Mesenchymal stem cell (in vitro differentiated cells and primary cell): ENCODE results near the gene HABP4.

ENCODE experiments used
- DNase-seq: peaks from one replicate; pipeline ENCODE4 v3.0.0-alpha.2; 2013
- H2AFZ ChIP-seq: one replicate; pipeline ENCODE4 v1.6.1; 2013; ENCODE audit warnings: low read depth, mild to moderate bottlenecking, control low read depth, inconsistent platforms, low read length, moderate library complexity
- H2AK5ac ChIP-seq: 2 replicates; pipeline ENCODE4 v1.6.1; 2013; ENCODE audit warnings: low read length, moderate library complexity, mild to moderate bottlenecking, inconsistent platforms; ENCODE audit not compliant: severe bottlenecking
- H2BK120ac ChIP-seq: one replicate; pipeline ENCODE4 v1.6.1; 2013; ENCODE audit warnings: low read depth, mild to moderate bottlenecking, inconsistent platforms, low read length, moderate library complexity
- H2BK12ac ChIP-seq, 2 experiments: one replicate each; pipeline ENCODE4 v1.6.1; 2013; ENCODE audit warnings: inconsistent platforms in 2 of 2, low read length in 2 of 2, mild to moderate bottlenecking in 2 of 2, moderate library complexity in 2 of 2, control low read depth in 1 of 2
- H2BK15ac ChIP-seq: one replicate; pipeline ENCODE4 v1.6.1; 2013; ENCODE audit warnings: mild to moderate bottlenecking, low read depth, inconsistent platforms; ENCODE audit not compliant: poor library complexity, severe bottlenecking
- H2BK5ac ChIP-seq: 2 replicates; pipeline ENCODE4 v1.6.1; 2013; ENCODE audit warnings: low read depth, mild to moderate bottlenecking, low read length, control low read depth, inconsistent platforms; ENCODE audit not compliant: poor library complexity, severe bottlenecking
- H3K14ac ChIP-seq, 2 experiments: one replicate each; pipeline ENCODE4 v1.6.1; 2013; ENCODE audit warnings: inconsistent platforms in 2 of 2, low read length in 2 of 2, control low read depth in 1 of 2, mild to moderate bottlenecking in 1 of 2, moderate library complexity in 1 of 2
- H3K18ac ChIP-seq, 2 experiments: one replicate each; pipeline ENCODE4 v1.6.1; 2013; ENCODE audit warnings: inconsistent platforms in 2 of 2, low read length in 2 of 2, control low read depth in 1 of 2, low read depth in 1 of 2, mild to moderate bottlenecking in 1 of 2
- H3K23ac ChIP-seq, 2 experiments: one replicate each; pipeline ENCODE4 v1.6.1; 2013; ENCODE audit warnings: inconsistent platforms in 2 of 2, low read length in 2 of 2, mild to moderate bottlenecking in 2 of 2, moderate library complexity in 2 of 2, control low read depth in 1 of 2
- H3K27ac ChIP-seq: 2 replicates; pipeline ENCODE4 v1.5.1; 2013; ENCODE audit warnings: mild to moderate bottlenecking, moderate library complexity, low read length, control low read depth, inconsistent platforms; ENCODE audit not compliant: poor library complexity, severe bottlenecking
- H3K27me3 ChIP-seq, 2 experiments: 2 replicates each; pipeline versions ENCODE4 v1.6.1 to v1.7.0; 2013; ENCODE audit warnings: low read length in 2 of 2, mild to moderate bottlenecking in 2 of 2, moderate library complexity in 2 of 2, control low read depth in 1 of 2, inconsistent platforms in 1 of 2; ENCODE audit not compliant: control insufficient read depth in 1 of 2, insufficient read depth in 1 of 2
- H3K36me3 ChIP-seq, 2 experiments: 2 replicates each; pipeline versions ENCODE4 v1.6.1 to v1.7.0; 2013; ENCODE audit warnings: low read length in 2 of 2, control low read depth in 1 of 2, inconsistent platforms in 1 of 2, low read depth in 1 of 2, mild to moderate bottlenecking in 1 of 2; ENCODE audit not compliant: insufficient read depth in 2 of 2, control insufficient read depth in 1 of 2
- H3K4ac ChIP-seq, 2 experiments: one replicate each; pipeline ENCODE4 v1.6.1; 2013; ENCODE audit warnings: inconsistent platforms in 2 of 2, low read length in 2 of 2, mild to moderate bottlenecking in 2 of 2, moderate library complexity in 2 of 2, control low read depth in 1 of 2, low read depth in 1 of 2
- H3K4me1 ChIP-seq: 2 replicates; pipeline ENCODE4 v1.6.1; 2013; ENCODE audit warnings: low read depth, low read length, control low read depth; ENCODE audit not compliant: control insufficient read depth, insufficient read depth
- H3K4me2 ChIP-seq: 2 replicates; pipeline ENCODE4 v1.6.1; 2013; ENCODE audit warnings: low read length, mild to moderate bottlenecking, inconsistent platforms; ENCODE audit not compliant: poor library complexity, severe bottlenecking
- H3K4me3 ChIP-seq, 2 experiments: 2 replicates each; pipeline versions ENCODE4 v1.5.1 to v1.7.0; 2013; ENCODE audit warnings: low read length in 2 of 2, mild to moderate bottlenecking in 2 of 2, control low read depth in 1 of 2, low read depth in 1 of 2; ENCODE audit not compliant: insufficient read depth in 1 of 2
- H3K79me1 ChIP-seq: replicated peaks from 2 replicates; pipeline ENCODE4 v1.6.1; 2013; ENCODE audit warnings: mild to moderate bottlenecking, control low read depth, low read length, inconsistent platforms; ENCODE audit not compliant: poor library complexity, severe bottlenecking
- H3K9ac ChIP-seq: 2 replicates; pipeline ENCODE4 v1.7.0; 2013; ENCODE audit warnings: mild to moderate bottlenecking, low read length, moderate library complexity
- H3K9me3 ChIP-seq: 2 replicates; pipeline ENCODE4 v1.7.0; 2013; ENCODE audit warnings: mild to moderate bottlenecking, low read length; ENCODE audit not compliant: control insufficient read depth
- H4K8ac ChIP-seq: one replicate; pipeline ENCODE4 v1.6.1; 2013; ENCODE audit warnings: inconsistent platforms, mild to moderate bottlenecking, low read length, moderate library complexity
- H4K91ac ChIP-seq: one replicate; pipeline ENCODE4 v1.6.1; 2013; ENCODE audit warnings: mild to moderate bottlenecking, low read length, inconsistent platforms
- WGBS: methylation state at CpG from one replicate; pipeline ENCODE4 v1.1.7; 2013; ENCODE audit warnings: mixed read lengths; 5-methylcytosine and 5-hydroxymethylcytosine counted together

The HABP4 gene

DNA sequence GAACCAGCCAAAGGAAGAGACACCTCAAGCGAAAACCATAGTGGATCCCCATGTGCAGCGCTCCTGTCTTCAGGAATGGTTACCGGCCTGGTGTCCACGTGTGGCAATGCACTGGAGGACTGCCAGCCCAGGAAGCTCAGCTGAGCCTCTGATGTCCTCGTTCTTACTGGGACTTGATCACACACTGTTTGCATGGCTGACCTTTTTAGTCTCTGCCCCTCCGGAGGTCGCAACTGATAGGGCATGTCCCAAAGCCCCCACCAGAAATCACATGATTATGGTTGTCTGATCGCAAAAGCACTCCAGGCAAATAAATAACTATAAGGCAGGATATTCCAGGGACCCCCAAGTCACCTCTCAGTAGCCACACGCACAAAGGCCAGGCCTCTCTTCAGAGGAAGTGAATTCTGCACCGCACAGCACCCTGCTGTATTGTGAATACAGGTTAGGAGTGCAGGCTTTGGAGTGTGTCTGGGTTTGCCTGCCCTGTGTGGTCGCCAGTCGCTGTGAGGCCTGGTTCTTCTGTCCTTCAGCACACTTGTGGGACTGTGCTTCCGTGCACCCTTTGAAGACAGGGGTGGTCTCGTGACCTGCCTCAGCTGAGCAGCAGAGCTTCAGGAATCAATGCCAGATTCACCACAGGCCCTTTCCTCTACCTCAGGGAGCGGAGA lies 13.4 kb upstream of the HABP4 start:
- Histone ChIP-seq H3K23ac (no peak overlapping the region), H3K36me3 (no peaks in the 10 kb centered on the region)

DNA sequence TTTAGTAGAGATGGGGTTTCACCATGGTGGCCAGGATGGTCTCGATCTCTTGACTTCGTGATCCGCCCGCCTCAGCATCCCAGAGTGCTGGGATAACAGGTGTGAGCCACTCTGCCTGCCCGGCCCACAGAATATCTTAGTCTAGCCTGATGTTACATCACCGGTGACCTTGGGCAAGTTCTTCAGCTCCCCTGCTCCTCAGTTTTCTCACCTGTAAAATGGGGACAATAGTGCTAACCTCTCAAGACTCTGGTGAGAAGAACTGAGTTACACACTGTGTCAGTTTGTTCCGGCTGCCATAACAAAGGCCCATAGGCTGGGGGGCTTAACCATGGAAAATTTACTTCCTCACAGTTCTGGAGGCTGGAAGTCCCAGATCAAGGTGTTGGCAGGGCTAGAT lies 12.5 kb upstream of the HABP4 start:
- Histone ChIP-seq H2AFZ (no peak overlapping the region), H4K91ac (no peak overlapping the region), H2BK12ac (no peak overlapping the region), H3K4me2 (no peak overlapping the region), H3K9me3 (no peaks in the 10 kb centered on the region), H3K4me3 (no peak overlapping the region), H3K18ac (no peak overlapping the region), H3K4me1 (no peaks in the 10 kb centered on the region), H3K27me3 (no peaks in the 10 kb centered on the region), H3K36me3 (no peaks in the 10 kb centered on the region), H3K14ac (no peak overlapping the region), H2AK5ac (no peak overlapping the region), H3K79me1 (no peaks in the 10 kb centered on the region), H2BK120ac (no peak overlapping the region), H2BK15ac (no peak overlapping the region), H3K4ac (no peak overlapping the region), H3K23ac (no peak overlapping the region), H3K27ac (no peak overlapping the region), H2BK5ac (no peak overlapping the region), H3K9ac (no peak overlapping the region), H4K8ac (no peak overlapping the region)
- 96% methylated on average over 7 of the region's 7 CpGs for WGBS
- no peak for DNase-seq

More for the DNA sequence above, 13.4 kb upstream of the HABP4 start:
- no peak overlapping the region for H3K4me2 ChIP-seq
- no peak overlapping the region for H2AK5ac ChIP-seq
- H3K27ac ChIP-seq, result no peak overlapping the region
- 92% methylated on average over 15 of the region's 15 CpGs for WGBS
- H3K4ac ChIP-seq, result no peak overlapping the region
- H2AFZ ChIP-seq, result no peak overlapping the region
- H3K4me3 ChIP-seq, result no peak overlapping the region
- H2BK5ac ChIP-seq, result no peak overlapping the region
- H3K79me1 ChIP-seq, result no peaks in the 10 kb centered on the region
- H3K9ac ChIP-seq, result no peak overlapping the region
- no peak overlapping the region for H4K8ac ChIP-seq
- no peak overlapping the region for H3K14ac ChIP-seq
- no peak overlapping the region for H2BK15ac ChIP-seq
- H2BK120ac ChIP-seq, result no peak overlapping the region
- H3K4me1 ChIP-seq, result no peaks in the 10 kb centered on the region
- H3K9me3 ChIP-seq, result no peaks in the 10 kb centered on the region
- H4K91ac ChIP-seq, result no peak overlapping the region
- no peak overlapping the region for H2BK12ac ChIP-seq
- no peak overlapping the region for H3K18ac ChIP-seq
- DNase-seq, result no peak
- H3K27me3 ChIP-seq, result no peaks in the 10 kb centered on the region

DNA sequence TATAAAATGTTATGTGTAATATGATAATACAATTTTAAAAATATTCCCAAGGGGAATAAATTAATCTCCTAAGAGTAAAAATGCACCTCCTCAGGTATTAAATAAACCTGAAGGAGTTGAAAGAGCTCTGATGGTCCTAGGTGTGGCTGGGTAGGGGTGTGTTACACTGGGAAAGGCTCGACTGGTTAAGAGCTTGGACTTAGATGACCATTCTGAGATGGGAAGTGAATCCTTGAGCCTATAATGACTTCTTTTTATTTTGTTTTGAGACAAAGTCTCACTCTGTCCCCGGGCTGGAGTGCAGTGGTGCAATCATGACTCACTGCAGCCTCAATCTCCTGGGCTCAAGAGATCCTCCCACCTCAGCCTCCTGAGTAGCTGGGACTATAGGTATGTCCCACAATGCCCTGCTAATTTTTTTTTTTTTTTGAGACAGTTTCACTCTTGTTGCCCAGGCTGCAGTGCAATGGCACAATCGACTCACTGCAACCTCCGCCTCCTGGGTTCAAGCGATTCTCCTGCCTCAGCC lies 9.2 kb upstream of the HABP4 start:
- no peak overlapping the region for H4K8ac ChIP-seq
- H3K36me3 ChIP-seq, result no peaks in the 10 kb centered on the region

DNA sequence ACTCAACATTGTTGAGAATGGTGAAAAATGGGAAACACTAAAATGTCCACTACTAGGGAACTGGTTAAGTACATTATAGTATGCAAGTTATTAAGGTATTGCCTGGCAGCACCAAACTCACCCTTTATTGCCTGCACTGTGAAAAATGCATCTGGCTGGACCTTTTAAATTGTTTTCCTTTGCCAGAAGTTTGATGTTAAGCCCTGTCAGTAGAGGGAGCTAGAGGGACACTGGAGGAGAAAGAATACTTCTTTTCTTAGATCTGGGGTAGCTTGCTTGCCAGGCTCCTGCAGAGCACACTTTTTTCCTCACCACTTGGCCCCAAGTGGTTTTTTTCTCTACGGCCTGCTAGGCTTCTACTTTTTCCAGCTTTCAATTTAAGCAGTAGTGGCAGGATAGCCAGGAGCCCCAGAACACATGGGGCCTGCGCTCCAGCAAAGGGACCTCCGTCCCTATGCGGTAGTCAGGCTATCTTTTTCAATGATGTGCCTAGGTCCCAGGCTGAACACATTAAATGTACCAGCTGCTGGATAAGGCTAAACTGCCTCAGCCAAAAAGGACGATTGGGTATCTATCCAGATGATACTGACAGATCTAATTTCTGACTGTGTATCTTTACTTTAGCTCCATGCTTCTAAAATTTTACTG lies 8.0 kb upstream of the HABP4 start:
- no peak overlapping the region for H3K9ac ChIP-seq
- no peak overlapping the region for H3K18ac ChIP-seq
- no peaks in the 10 kb centered on the region for H3K79me1 ChIP-seq
- H4K8ac ChIP-seq, result no peak overlapping the region
- no peak overlapping the region for H2BK12ac ChIP-seq
- no peak overlapping the region for H2AFZ ChIP-seq
- no peak overlapping the region for H3K27ac ChIP-seq
- H3K4me1 ChIP-seq, result no peaks in the 10 kb centered on the region
- H3K4me2 ChIP-seq, result no peak overlapping the region
- no peak overlapping the region for H3K4me3 ChIP-seq
- no peak overlapping the region for H2BK15ac ChIP-seq
- no peak overlapping the region for H2BK5ac ChIP-seq
- no peak overlapping the region for H2BK120ac ChIP-seq
- WGBS, result 87% methylated on average over 5 of the region's 5 CpGs
- H4K91ac ChIP-seq, result no peak overlapping the region
- no peak overlapping the region for H2AK5ac ChIP-seq
- H3K9me3 ChIP-seq, result no peaks in the 10 kb centered on the region
- no peak overlapping the region for H3K14ac ChIP-seq
- H3K27me3 ChIP-seq, result no peaks in the 10 kb centered on the region
- peak; percentile 24 for DNase-seq
- no peak overlapping the region for H3K23ac ChIP-seq
- H3K4ac ChIP-seq, result no peak overlapping the region
- no peaks in the 10 kb centered on the region for H3K36me3 ChIP-seq

More for the DNA sequence above, 9.2 kb upstream of the HABP4 start:
- no peak overlapping the region for H4K91ac ChIP-seq
- DNase-seq, result no peak
- H2BK12ac ChIP-seq, result no peak overlapping the region
- H3K4ac ChIP-seq, result no peak overlapping the region
- H3K9ac ChIP-seq, result no peak overlapping the region
- H3K9me3 ChIP-seq, result no peaks in the 10 kb centered on the region
- H3K4me3 ChIP-seq, result no peak overlapping the region
- no peaks in the 10 kb centered on the region for H3K4me1 ChIP-seq
- no peak overlapping the region for H3K27ac ChIP-seq
- 89% methylated on average over 5 of the region's 5 CpGs for WGBS
- H2BK15ac ChIP-seq, result no peak overlapping the region
- no peak overlapping the region for H2BK5ac ChIP-seq
- H3K27me3 ChIP-seq, result no peaks in the 10 kb centered on the region
- no peak overlapping the region for H3K14ac ChIP-seq
- H3K4me2 ChIP-seq, result no peak overlapping the region
- no peak overlapping the region for H2BK120ac ChIP-seq
- H3K79me1 ChIP-seq, result no peaks in the 10 kb centered on the region
- no peak overlapping the region for H3K23ac ChIP-seq
- H3K18ac ChIP-seq, result no peak overlapping the region
- H2AFZ ChIP-seq, result no peak overlapping the region
- H2AK5ac ChIP-seq, result no peak overlapping the region
